ENCODE measurements around the gene B3GNT4.

DNA sequence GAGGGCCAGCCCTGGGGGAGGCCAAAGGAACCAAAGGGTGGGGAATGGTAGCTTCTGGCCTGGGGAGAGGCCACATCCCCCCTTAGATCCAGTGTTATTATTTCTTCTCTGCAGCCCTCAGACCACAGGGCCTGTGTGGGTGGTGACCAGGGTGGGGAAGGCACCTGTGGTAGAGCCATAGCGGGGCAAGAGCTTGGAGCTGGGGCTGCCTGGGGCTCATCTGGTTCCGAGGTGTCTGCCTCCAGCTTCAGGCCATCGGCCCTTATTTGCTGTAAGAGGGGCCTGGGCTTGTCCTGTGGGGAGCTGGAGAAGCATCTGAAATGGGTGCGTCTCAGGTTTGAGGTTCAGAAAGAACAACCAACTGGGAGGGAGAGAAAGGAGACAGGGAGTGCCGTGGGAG, 2.1 kb upstream of the B3GNT4 start:
- TF ChIP-seq, protein P1, sequence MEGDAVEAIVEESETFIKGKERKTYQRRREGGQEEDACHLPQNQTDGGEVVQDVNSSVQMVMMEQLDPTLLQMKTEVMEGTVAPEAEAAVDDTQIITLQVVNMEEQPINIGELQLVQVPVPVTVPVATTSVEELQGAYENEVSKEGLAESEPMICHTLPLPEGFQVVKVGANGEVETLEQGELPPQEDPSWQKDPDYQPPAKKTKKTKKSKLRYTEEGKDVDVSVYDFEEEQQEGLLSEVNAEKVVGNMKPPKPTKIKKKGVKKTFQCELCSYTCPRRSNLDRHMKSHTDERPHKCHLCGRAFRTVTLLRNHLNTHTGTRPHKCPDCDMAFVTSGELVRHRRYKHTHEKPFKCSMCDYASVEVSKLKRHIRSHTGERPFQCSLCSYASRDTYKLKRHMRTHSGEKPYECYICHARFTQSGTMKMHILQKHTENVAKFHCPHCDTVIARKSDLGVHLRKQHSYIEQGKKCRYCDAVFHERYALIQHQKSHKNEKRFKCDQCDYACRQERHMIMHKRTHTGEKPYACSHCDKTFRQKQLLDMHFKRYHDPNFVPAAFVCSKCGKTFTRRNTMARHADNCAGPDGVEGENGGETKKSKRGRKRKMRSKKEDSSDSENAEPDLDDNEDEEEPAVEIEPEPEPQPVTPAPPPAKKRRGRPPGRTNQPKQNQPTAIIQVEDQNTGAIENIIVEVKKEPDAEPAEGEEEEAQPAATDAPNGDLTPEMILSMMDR (conservative IDR thresholded peaks at IDR 0.05; ENCODE audit: low read length) = no peak
- no peak for TF ChIP-seq EZH2phosphoT487 (IDR thresholded peaks at IDR 0.05; ENCODE audit: borderline replicate concordance, low read depth, low read length)

All from OCI-LY7 (cell line).